Panc1 (cell line): Measurements from ENCODE around the gene CSTF2T. TPM values are rescaled to one million over a fixed set of nuclear protein-coding genes. Genes with fewer than 3 reads are reported as not detected.

ENCODE experiments used
- ATAC-seq: fragments of 200-7000 bp; cut with Tn5 transposase; 2 replicates; pipeline ENCODE4 v1.9.1; 2020; ENCODE audit warnings: mild to moderate bottlenecking, moderate library complexity
- BruUV-seq: library from RNA; stranded (reverse); fragments of 400-500 nt; replicated peaks from 2 replicates; lab custom pipeline; 2021; lab: Mats Ljungman, UMichigan
- CTCF ChIA-PET: fragments of 300-600 bp; sonication (Branson Sonifier 250); formaldehyde crosslinking; loops from one replicate; lab custom pipeline; 2022; ENCODE audit warnings: antibody characterized with exemption; lab: Charles Lee
- POLR2A ChIA-PET: fragments of 300-600 bp; sonication (Branson Sonifier 250); formaldehyde crosslinking; loops from one replicate; lab custom pipeline; 2022; ENCODE audit warnings: antibody characterized with exemption; lab: Charles Lee
- DNase-seq: peaks from one replicate; pipeline ENCODE4 v3.0.0-alpha.2; 2010; ENCODE audit warnings: low read depth, low spot score
- H3K27ac ChIP-seq: 2 replicates; pipeline ENCODE4 v1.5.1; 2011; ENCODE audit warnings: mild to moderate bottlenecking, low read length, inconsistent platforms
- H3K27me3 ChIP-seq: fragments of 200-500 bp; sonication (Bioruptor generic); 2 replicates; pipeline ENCODE4 v1.6.0; 2014; ENCODE audit warnings: low read length, inconsistent platforms; ENCODE audit not compliant: control insufficient read depth, insufficient read depth
- H3K36me3 ChIP-seq: fragments of 200-500 bp; sonication (Bioruptor generic); 2 replicates; pipeline ENCODE4 v1.5.1; 2014; ENCODE audit warnings: inconsistent platforms, mild to moderate bottlenecking, low read length, moderate library complexity; ENCODE audit not compliant: control insufficient read depth, insufficient read depth
- H3K4me1 ChIP-seq: 2 replicates; pipeline ENCODE4 v1.5.1; 2011; ENCODE audit warnings: inconsistent platforms, mild to moderate bottlenecking, low read length, moderate library complexity; ENCODE audit not compliant: control insufficient read depth, insufficient read depth
- H3K4me3 ChIP-seq, 2 experiments: 2 replicates each; pipeline ENCODE4 v1.5.1; 2011 to 2012; ENCODE audit warnings: low read depth in 2 of 2, low read length in 2 of 2, mild to moderate bottlenecking in 2 of 2, inconsistent platforms in 1 of 2, moderate library complexity in 1 of 2
- H3K9me3 ChIP-seq: fragments of 200-500 bp; sonication (Bioruptor generic); 2 replicates; pipeline ENCODE4 v1.5.1; 2014; ENCODE audit warnings: low read depth, mild to moderate bottlenecking, inconsistent platforms, low read length, moderate library complexity; ENCODE audit not compliant: control insufficient read depth, insufficient read depth
- POLR2AphosphoS5 ChIP-seq: IDR thresholded peaks from 2 replicates; pipeline ENCODE4 v1.6.1; 2012; ENCODE audit warnings: mild to moderate bottlenecking, low read depth, low read length, moderate library complexity
- SIN3A ChIP-seq: IDR thresholded peaks from 2 replicates; pipeline ENCODE4 v1.6.1; 2012; ENCODE audit warnings: low read depth, mild to moderate bottlenecking, low read length, moderate library complexity, borderline replicate concordance; ENCODE audit not compliant: insufficient read depth
- TCF7L2 ChIP-seq: IDR thresholded peaks from 2 replicates; pipeline ENCODE4 v1.6.1; 2011; ENCODE audit warnings: mild to moderate bottlenecking, low read depth, low read length, inconsistent platforms
- in situ Hi-C: cut with HindIII; loops from 2 replicates; pipeline ENCODE4 v1.10.0; 2016; ENCODE audit warnings: low sequenced_read_pairs, low pct_unique_long_range_greater_than_20kb
- intact Hi-C: fragments of 100-400 bp; cut with micrococcal nuclease; formaldehyde crosslinking; loops from one replicate; pipeline ENCODE4 v1.10.0; 2022; ENCODE audit not compliant: unreplicated experiment
- total RNA-seq: library from RNA; stranded (reverse); gene quantifications from one replicate; pipeline ENCODE4 v1.2.1, GENCODE V29; 2021; ENCODE audit not compliant: unreplicated experiment
- TF ChIP-seq, protein P1 (sequence below): fragments of 450-650 bp; IDR thresholded peaks from 2 replicates; pipeline ENCODE4 v1.5.1; 2017; ENCODE audit warnings: mild to moderate bottlenecking
- TF ChIP-seq, protein P2 (sequence below), 2 experiments: IDR thresholded peaks; 2 replicates each; pipeline ENCODE4 v1.6.1; 2011 to 2012; ENCODE audit warnings: low read depth in 2 of 2, control low read depth in 1 of 2, low read length in 1 of 2, mild to moderate bottlenecking in 1 of 2, moderate library complexity in 1 of 2; ENCODE audit not compliant: insufficient read depth in 1 of 2

The CSTF2T gene
- total RNA-seq, 1 experiment from 2014 or later: 20.8 TPM

DNA sequence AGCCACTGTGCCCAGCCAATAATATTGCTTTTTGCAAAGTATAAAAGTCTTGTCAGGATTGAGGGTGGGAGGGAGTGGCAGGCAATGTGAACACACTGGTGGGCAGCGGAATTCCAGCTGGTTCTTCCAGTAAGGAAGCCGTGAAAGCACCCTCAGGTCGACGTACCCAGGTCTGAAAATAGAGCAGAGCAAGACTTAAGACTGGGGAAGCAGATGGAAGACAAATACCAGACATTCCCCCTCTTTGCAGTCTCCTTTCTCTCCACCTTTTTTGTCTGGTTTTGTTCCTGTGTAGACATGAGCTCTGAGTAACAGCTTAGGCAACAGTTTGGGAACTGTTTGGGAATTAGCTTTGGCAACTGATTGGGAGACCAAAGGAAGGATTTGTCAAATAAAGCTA is 17.6 kb upstream of the CSTF2T start:
- no peak overlapping the region for H3K27ac ChIP-seq
- DNase-seq: no peak
- BruUV-seq: no TSS peak
- CTCF ChIA-PET: interaction anchor here (0.7 kb wide), 1 partner anchor 57 kb away, joined by 5 read pairs; no protein-coding TSS in a partner anchor
- no peaks in the 10 kb centered on the region for H3K9me3 ChIP-seq
- no peaks in the 10 kb centered on the region; the same call in 1 of the 2 replicates for H3K27me3 ChIP-seq
- in situ Hi-C loops (no loop called here), intact Hi-C loops (no loop called here)
- H3K36me3 ChIP-seq: no peaks in the 10 kb centered on the region
- POLR2A ChIA-PET: no interaction called here
- TF ChIP-seq POLR2AphosphoS5: no peak
- TF ChIP-seq SIN3A: no peak
- TF ChIP-seq, protein P1, sequence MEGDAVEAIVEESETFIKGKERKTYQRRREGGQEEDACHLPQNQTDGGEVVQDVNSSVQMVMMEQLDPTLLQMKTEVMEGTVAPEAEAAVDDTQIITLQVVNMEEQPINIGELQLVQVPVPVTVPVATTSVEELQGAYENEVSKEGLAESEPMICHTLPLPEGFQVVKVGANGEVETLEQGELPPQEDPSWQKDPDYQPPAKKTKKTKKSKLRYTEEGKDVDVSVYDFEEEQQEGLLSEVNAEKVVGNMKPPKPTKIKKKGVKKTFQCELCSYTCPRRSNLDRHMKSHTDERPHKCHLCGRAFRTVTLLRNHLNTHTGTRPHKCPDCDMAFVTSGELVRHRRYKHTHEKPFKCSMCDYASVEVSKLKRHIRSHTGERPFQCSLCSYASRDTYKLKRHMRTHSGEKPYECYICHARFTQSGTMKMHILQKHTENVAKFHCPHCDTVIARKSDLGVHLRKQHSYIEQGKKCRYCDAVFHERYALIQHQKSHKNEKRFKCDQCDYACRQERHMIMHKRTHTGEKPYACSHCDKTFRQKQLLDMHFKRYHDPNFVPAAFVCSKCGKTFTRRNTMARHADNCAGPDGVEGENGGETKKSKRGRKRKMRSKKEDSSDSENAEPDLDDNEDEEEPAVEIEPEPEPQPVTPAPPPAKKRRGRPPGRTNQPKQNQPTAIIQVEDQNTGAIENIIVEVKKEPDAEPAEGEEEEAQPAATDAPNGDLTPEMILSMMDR: no peak
- no peak for TF ChIP-seq TCF7L2
- H3K4me3 ChIP-seq: no peak overlapping the region
- H3K4me1 ChIP-seq: no peaks in the 10 kb centered on the region
- no peak for ATAC-seq

DNA sequence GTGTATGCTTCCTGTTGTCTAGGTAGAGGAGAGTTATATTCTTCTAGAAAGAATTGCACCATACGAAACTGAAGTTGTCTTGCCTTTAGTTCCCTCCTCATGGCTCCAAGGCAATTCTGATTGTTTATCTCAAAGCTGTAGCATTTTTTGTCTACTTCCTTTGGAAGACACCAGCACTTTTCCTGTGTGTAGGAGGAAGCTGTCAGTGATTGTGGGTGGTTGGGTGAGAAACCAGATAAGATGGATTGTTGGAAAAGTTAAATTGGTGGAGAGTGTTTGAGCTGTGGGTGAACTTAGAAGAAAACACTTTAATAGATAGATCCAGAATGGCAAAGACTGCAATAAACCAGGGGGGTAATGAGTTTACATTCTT is 12.1 kb upstream of the CSTF2T start:
- no peak for TF ChIP-seq SIN3A
- TF ChIP-seq POLR2AphosphoS5: no peak
- TF ChIP-seq, protein P1: no peak
- H3K27ac ChIP-seq: no peak overlapping the region
- no peaks in the 10 kb centered on the region for H3K9me3 ChIP-seq
- no peak for DNase-seq
- intact Hi-C loops: no loop called here
- H3K36me3 ChIP-seq: no peaks in the 10 kb centered on the region
- H3K27me3 ChIP-seq: no peaks in the 10 kb centered on the region; the same call in 1 of the 2 replicates
- no peak for ATAC-seq
- BruUV-seq: no TSS peak
- in situ Hi-C loops: no loop called here
- no peak overlapping the region for H3K4me3 ChIP-seq
- no peaks in the 10 kb centered on the region for H3K4me1 ChIP-seq
- ChIA-PET CTCF (no interaction called here), POLR2A (no interaction called here)

DNA sequence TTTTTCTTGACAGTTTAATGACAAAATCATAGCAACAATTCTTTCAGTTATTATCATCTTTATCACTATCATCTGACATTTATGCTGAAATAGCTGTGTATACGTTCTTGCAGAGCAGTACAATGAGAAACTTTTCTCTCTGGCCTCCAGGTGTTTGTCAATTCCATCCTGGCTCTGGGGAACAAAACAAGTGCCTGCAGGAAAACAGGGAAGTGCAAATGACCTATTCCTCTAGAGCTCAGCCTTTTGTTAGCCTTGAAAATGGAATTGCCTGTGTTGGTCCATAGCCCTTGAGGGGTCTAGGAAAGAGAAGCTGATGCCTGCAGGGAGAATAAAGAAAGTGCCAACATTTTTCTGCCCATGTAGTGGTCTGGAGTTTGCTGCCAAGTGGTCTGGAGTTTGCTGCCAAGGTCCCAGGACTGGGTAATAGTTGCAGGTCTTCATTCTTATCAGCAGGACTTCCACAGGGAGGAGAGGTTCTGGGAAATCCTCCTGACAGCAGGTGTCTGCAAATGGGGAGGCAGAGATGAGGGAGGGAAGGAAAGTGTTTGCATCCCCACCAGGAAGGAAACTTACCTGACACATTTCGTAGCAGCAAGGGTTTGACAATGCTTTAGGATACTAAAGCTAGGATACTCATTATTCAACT is 10.1 kb upstream of the CSTF2T start:
- ChIA-PET CTCF (no interaction called here), POLR2A (no interaction called here)
- Histone ChIP-seq H3K4me1 (no peaks in the 10 kb centered on the region), H3K27ac (no peak overlapping the region), H3K36me3 (no peaks in the 10 kb centered on the region), H3K27me3 (no peaks in the 10 kb centered on the region; the same call in 1 of the 2 replicates), H3K4me3 (no peak overlapping the region), H3K9me3 (no peaks in the 10 kb centered on the region)
- TF ChIP-seq, protein P1: no peak
- TF ChIP-seq POLR2AphosphoS5 (no peak), SIN3A (no peak), TCF7L2 (no peak)
- TF ChIP-seq, protein P2, sequence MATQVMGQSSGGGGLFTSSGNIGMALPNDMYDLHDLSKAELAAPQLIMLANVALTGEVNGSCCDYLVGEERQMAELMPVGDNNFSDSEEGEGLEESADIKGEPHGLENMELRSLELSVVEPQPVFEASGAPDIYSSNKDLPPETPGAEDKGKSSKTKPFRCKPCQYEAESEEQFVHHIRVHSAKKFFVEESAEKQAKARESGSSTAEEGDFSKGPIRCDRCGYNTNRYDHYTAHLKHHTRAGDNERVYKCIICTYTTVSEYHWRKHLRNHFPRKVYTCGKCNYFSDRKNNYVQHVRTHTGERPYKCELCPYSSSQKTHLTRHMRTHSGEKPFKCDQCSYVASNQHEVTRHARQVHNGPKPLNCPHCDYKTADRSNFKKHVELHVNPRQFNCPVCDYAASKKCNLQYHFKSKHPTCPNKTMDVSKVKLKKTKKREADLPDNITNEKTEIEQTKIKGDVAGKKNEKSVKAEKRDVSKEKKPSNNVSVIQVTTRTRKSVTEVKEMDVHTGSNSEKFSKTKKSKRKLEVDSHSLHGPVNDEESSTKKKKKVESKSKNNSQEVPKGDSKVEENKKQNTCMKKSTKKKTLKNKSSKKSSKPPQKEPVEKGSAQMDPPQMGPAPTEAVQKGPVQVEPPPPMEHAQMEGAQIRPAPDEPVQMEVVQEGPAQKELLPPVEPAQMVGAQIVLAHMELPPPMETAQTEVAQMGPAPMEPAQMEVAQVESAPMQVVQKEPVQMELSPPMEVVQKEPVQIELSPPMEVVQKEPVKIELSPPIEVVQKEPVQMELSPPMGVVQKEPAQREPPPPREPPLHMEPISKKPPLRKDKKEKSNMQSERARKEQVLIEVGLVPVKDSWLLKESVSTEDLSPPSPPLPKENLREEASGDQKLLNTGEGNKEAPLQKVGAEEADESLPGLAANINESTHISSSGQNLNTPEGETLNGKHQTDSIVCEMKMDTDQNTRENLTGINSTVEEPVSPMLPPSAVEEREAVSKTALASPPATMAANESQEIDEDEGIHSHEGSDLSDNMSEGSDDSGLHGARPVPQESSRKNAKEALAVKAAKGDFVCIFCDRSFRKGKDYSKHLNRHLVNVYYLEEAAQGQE (IDR thresholded peaks at IDR 0.05; ENCODE audit: insufficient read depth in 1 of 2, low read depth in 2 of 2, low read length in 1 of 2): no peak
- BruUV-seq: no TSS peak
- ATAC-seq (no peak), DNase-seq (no peak)
- in situ Hi-C loops: no loop called here
- intact Hi-C loops: no loop called here
